HG02798 (cell line): Measurements from ENCODE around the gene KDM4C.

ENCODE experiments used
- ATAC-seq: cut with Tn5 transposase; IDR thresholded peaks from one replicate; pipeline ENCODE4 v1.9.1; 2021; ENCODE audit warnings: mild to moderate bottlenecking; ENCODE audit not compliant: unreplicated experiment, poor library complexity

The KDM4C gene

GRCh38 chr9:6897207-6897822 is 139.5 kb downstream of the KDM4C start:
- ATAC-seq = no peak

DNA sequence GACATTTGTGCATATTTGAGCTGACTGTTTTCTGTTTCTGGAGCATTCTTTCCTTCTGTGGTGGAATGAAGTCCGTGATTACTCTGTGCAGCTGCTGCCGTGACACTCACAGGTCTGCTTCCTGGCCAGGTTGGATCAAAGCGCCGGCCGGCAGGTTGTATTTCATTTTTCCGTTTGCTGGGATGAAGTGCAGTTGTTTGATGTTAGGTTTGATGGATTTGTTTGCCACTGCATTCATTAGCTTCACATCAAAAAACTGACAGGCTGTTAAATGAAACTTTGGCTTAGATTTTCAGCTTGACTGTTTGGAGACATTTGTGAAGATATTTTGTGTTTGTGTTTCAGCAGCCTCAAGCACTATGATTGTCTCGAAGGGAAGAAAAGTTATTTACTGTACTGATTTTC is 140.1 kb downstream of the KDM4C start:
- no peak for ATAC-seq

GRCh38 chr9:6899274-6899673 is 141.5 kb downstream of the KDM4C start:
- ATAC-seq = no peak

DNA sequence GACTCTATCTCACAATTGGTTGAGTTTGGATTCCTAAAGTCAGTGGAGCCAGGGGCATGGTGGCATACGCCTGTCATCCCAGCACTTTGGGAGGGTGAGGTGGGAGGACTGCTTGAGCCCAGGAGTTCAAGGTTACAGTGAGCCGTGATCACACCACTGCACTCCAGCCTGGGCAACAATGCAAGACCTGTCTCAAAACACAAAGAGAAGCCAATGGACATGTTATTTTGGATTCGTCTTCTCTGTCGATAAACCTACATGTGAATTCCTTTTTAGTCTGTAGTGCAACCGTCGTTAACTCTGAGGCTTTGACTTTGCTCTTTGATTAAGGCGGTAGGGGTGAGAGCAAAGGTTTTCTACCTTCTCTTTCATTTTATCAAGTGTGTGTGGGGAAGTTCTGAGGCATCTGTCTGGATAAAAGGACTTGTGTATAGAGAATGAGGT is 142.7 kb downstream of the KDM4C start:
- ATAC-seq = no peak

GRCh38 chr9:6901180-6901579 is 143.4 kb downstream of the KDM4C start:
- ATAC-seq = no peak

DNA sequence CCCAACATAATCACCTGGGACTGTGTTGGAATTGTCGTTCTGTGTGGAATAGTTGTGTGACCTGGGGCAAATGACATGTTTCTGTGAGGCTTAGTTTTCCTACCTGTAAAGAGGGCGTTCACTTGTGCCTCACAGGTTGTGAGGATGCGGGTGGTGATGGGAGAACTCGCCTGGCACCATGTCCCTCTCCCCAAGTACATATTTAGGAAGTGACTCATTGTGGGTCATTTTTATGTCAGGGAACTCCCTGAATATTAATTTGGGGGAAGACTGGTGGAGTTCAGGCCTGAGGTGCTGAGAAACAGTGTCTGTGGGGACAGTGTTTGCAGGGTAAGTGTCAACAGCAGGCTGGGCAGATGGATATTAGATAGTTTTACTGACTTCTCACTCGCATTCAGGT is 144.7 kb downstream of the KDM4C start:
- ATAC-seq = no peak

- no peak for ATAC-seq
These were observed 146.6 kb downstream of the KDM4C start for GRCh38 chr9:6904371-6904770.

GRCh38 chr9:6905850-6906375 is 148.1 kb downstream of the KDM4C start:
- ATAC-seq = no peak

- no peak for ATAC-seq
These were observed 150.1 kb downstream of the KDM4C start for GRCh38 chr9:6907772-6908381.

- ATAC-seq = no peak
These were observed 151.4 kb downstream of the KDM4C start for GRCh38 chr9:6909181-6909580.

DNA sequence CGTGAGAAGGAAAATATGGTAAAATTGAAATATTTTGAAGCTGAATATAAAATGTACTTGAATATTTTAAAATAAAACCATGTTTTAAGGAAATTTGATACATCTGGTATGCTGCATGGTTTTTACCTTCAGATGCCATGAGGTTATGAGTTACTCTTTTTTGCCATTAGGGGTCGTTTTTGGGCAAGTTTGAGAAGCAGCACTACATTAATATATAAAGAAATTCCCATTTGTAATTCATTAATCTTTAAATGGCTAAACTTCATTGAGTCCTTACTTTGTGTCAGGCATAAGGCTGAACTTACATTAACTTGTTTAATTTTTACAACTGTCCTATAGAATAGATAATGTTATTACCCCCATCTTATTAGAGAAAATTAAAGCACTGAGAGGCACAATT is 152.3 kb downstream of the KDM4C start:
- no peak for ATAC-seq

DNA sequence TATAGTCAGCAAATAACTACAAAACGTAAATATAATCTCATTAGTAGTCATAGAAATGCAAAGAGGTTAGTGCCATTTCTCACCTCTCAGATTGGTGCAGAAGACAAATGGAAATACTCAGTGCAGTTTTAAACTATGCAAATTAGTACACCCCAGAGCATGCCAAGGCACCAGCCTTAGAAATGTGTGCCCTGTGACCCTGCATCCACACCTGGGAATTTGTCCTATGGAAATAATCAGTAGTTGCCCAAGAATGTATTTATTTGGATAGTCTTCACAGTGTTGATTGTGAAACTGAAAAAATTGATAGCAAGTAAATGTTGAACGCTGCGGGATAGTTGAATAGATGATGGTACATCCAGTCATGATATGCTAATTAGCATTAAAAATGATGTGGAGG is 152.7 kb downstream of the KDM4C start:
- no peak for ATAC-seq

DNA sequence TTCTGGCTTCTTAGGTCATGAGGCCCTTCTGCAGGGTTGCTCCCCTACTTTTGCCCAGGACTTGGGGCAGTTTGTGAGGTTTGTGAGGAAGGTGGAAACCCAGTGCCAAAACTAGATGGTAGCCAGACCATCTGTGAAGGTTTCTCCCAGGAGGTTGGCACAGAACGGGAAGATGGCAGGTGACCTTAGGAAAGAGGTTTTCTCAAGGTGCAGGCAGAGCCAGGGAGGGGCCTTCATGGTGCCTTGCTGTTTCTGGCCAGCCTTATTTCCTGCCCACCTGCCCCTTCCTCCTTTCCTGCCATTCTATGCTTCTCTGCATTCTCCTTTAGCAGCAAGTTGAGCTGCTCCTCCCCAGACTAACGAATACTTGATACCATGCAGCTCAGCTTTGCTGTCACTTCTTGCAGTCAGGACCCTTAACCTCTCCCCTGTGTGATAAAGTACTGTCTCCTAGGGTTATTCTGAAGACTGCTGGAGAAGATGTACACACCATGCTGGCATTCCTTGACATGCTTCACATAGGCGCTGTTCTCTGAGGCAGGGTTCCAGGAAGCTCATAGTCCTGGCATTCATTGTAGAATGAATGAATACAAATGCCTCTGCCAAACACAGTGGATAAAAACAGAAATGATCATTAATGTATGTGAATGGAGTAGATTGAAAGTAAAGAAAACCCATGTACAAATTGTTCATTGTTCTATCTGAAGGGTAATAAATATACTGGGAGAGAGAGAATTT is 154.3 kb downstream of the KDM4C start:
- no peak for ATAC-seq

DNA sequence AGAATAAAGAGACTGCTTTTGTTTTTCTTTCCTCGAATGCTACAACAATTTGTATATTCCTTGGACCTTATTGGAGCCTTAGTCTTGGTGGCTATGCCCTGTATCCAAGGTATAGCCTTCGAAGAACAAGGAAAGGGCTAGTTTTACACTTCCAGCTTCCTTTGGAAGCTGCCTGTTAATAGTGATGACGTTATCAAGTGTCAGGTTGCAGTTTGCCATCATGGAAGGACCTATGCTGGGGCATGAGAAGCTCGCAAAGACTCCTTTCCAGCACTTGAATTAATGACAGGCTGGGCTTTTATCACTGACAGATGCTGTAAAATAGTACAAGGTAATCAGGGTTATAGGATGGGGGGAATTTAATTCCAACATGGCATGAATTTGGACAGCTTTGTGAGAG is 157.9 kb downstream of the KDM4C start:
- no peak for ATAC-seq

DNA sequence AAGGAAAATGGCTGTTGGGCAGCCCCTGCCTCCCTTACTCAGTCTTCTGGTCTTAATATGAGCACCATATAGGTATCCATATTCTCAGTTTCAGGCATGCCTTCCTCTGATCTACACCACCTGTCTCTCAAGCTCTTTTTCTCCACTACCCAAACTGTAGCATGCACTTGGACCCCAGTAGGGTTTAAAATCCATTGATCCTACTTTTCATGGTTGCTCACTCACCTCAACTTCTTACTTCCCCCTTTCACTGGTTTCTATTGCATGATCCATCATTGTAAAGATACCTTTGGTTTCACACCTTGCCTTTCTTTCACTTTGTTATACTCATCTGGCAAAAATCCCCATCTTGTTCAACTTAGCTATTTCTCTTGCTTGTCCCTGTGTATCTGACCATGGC is 159.4 kb downstream of the KDM4C start:
- ATAC-seq = peak; percentile 88

- ATAC-seq = no peak
These were observed 162.3 kb downstream of the KDM4C start for GRCh38 chr9:6920041-6920440.

DNA sequence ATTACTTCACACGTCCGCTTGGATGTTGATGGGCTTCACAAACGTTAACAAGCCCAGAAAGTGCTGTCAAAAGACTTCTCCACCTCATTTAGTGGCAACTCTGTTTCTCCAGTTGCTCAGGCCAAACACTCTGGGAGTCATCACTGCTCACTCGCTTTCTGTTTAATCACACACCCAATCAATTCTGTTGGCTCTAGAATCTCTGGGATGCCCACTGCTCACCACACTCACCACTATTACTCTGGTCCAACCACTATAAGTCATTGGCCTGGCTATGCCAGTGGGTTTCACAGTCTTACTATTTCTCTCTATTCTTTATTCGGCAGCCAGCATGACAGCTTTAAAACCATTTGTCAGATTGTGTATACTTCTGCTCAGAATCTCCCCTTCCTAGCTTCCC is 163.5 kb downstream of the KDM4C start:
- no peak for ATAC-seq

DNA sequence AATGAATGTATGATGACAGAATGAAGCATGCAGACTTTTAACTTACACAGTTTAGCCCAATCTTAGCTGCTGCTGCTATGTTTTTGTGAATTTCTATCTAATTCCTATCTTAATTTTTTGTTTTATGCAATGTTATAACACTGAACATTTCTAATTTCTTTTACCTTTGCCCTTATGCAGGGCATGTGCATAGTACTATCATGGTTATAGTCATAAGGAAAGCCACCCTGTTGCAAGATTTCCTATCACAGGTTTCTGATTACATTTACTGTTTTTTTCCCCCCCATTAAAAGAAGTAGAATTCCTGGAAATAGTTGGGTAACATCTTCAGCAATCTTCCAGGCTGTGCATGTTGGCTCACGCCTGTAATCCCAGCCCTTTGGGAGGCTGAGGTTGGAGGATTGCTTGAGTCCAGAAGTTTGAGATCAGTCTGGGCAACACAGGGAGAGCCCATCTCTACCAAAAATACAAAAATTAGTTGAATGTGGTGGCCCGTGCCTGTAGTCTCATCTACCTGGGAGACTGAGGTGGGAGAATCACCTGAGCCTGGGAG is 164.4 kb downstream of the KDM4C start:
- no peak for ATAC-seq

DNA sequence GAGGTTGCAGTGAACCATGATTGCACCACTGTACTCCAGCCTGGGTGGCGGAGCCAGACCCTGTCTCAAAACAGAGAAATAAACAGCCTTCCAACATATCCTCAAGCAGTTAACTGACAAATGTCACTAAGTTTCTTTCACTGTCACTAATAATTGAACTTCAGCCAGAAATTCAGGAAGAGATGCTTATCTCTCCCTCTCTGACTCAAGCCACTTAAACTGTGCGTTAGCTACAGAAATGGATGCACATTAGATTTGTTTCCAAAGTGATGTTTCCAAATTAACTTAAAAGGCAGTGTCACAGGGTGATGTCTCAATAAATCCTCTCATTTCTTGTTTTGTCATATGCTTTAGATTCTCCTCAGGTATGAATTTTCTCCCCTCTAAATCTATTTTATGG is 164.9 kb downstream of the KDM4C start:
- no peak for ATAC-seq

- no peak for ATAC-seq
These were observed 165.3 kb downstream of the KDM4C start for GRCh38 chr9:6923086-6923485.

GRCh38 chr9:6924149-6924548 is 166.4 kb downstream of the KDM4C start:
- no peak for ATAC-seq
